GM21526 (cell line): ENCODE measurements around the gene DLG2.
A peak's percentile ranks its signal among the peaks of the same experiment; 100 is the strongest.

Source experiments
- ATAC-seq: cut with Tn5 transposase; IDR thresholded peaks from one replicate; pipeline ENCODE4 v1.9.1; 2021; ENCODE audit warnings: moderate library complexity; ENCODE audit not compliant: unreplicated experiment, low FRiP score

DLG2 gene

DNA sequence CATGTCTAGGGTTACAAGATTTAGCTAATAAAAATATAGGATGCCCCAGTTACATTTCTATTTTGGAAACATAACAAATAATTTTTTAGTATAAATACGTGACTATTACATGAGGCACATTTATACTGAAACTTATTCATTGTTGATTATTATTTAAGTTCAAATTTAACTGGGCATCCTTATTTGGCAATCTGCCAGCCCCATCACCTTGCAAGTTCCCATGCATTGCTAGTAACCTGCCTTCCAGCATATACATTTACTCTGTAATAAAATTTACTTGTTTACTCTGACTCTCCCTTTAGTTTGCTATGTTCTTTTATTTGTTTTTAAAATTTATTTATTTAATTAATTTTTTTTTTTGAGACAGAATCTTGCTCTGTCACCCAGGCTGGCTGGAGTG is 1686.1 kb downstream of the DLG2 start:
- ATAC-seq: no peak

DNA sequence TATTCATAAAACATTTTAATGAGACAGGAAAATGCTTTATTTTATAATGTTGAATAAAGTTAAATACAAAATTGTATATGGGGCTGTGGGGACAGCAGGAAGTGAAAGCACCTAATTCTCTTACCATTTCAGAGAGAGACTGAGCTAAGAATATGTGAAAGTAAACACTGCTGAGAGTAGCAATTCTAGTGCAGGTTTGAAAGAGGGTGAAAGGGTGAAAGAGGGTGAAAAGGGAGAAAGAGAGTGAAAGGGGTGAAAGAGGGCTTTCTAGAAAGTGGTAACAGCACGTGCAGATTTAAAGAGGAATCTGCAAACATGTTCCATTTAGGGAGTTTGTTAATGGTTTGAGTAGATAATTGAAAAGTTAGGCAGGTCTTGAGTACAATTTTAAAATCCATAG is 1689.0 kb downstream of the DLG2 start:
- peak; percentile 86 for ATAC-seq

DNA sequence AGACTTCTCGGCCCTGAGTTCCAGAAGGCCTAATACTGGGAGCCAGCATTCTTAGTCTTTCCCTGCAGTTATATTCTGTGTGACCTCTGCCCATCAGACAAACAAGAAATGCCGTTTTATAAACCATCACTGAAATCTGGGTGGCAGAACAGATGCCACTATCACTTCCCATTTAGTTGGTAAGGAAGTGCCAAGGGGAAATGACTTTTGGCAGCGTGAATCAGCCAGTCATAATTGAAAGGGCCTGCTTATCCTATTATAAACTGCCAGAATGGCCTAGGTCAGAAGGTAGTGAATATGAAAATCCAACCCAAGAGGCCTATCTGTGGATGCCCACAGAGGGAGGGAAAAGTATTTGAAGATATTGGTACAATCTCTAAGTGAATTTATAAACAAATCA is 1694.1 kb downstream of the DLG2 start:
- no peak for ATAC-seq

DNA sequence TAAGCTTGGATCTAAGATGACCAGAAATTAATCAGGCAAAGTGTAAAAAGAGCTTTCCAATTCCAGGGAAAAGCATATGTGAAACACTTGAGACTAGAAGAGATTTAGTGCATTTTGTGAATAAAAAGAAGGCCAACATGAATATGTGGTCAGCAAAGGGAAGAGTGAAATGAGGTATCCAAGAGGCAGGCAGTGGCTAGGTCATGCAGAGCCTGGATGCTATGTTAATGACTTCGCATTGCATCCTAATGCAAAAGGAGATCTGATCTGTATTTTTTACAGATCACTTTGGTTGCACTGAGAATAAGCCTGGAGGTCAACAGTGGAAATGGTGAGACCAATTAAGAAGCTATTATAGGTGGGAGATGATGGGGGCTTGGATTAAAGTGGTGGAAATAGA is 1699.7 kb downstream of the DLG2 start:
- ATAC-seq: no peak

DNA sequence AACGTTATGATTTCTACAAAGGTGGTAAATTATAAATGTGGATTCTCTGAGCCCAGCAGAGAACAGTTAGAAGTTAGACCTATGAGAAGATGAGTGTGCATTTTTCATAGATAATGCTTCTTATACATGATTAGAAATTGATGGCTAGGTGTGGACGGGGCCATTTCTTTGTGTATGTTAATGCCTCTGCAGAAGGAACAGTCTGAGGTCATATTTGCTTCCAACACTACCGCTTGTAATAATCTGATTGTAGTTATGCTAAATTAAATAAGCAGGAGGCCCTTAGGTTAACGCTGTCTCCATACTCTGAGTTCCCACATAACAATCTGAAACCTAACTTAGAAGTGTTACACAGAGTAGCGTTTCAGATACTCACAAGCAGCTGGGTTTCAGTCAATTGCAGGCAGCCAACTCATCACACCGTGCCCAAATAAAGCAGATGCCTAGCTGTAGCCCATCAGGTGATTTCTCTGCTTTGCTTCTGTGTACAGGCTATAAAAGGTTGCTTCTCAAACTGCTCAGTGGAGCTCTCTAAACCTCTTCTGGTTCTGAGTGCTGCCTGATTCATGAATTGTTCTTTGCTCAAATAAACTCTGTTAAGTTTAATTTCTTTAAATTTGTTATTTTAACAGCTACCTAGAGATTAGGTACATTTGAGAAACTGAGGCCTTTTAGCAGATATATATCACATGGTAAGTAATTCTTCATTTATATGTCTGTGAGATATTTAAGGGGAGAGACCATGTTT is 1702.2 kb downstream of the DLG2 start:
- ATAC-seq: no peak

DNA sequence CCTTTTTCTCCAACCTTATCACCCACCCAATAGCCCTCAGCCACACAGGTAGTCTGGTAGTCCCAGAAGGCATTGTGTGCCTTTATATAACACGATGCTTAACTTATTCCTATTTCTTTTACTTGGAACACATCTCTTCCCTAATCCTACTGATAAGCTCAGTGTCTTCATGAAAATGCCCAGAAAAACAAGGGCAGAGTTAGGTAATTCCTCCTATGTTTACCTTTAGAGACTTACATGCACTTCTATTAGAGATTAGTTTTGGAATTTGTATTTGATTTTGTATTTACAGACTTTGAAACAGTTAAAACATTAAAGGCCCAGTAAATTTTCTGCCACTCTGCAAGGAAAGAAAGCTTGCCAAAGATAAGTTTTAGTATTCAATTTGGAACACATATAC is 1703.2 kb downstream of the DLG2 start:
- no peak for ATAC-seq

DNA sequence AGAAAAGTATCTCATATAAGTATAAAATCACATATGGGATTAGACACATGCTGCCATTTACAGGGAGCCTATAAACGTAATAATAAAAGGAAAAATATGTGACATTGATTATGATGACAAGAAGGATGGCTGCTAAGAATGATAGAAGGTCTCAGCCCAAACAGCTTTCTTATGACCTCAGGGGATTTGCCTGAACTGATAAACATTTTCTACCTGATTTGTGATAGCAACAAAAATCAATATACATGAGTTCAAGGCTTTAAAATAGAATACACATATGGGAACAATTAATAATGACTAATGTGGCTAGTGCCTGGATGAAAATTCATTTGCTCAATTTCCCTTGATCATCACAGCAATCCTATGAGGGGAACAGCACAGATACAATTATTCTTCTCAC is 1704.2 kb downstream of the DLG2 start:
- no peak for ATAC-seq

DNA sequence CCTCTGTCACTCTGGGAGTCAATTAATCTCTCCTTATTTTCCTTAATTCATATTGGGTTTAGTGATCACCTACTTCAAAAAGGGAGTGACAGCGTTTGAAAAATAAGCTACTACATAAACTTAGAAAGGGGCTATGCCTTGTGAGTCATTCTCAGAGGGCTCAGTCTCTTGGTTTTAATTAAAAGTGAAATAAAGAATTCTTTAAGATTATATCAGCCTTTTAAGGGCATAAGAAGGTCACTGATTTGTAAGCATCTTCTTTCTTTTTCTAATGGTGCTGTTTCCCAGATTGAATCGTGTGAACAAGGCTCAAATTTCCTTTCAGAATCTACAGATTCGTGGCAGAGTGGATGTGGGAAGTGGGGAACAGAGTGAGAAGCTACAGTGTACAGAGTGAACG is 1704.8 kb downstream of the DLG2 start:
- ATAC-seq: no peak

DNA sequence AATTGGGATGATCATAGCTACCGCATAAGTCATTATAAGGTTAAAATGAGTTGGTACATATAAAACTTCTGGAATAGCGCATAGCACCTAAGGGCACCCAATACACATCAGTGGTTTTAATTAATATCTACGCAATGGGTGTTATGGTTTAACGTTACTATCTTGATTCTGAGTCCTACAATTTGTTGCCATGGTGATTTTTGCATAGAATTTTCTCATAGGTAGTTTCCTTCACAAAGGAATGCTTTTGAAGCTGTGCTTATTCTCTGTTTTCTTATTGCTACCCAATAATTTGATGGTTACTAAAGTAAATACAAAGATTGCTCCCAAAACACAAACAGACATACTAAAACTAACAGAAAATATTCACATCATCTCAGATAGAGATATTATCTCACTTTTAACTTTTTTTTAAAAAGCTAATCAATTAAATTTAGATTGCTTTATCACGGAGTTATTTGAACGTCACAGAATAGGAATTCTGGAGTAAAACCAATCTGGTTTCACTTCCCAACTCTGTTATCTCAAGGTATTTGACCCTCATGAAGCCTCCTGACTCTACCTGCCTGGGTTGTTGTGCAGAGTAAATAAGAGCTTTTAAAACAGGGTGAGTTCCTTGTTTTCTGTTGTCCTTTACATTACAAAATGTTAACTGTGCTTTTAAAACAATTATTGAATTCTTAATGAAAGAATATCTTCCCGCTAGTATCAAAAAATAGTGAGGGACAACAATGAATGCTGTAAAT is 1705.5 kb downstream of the DLG2 start:
- no peak for ATAC-seq

DNA sequence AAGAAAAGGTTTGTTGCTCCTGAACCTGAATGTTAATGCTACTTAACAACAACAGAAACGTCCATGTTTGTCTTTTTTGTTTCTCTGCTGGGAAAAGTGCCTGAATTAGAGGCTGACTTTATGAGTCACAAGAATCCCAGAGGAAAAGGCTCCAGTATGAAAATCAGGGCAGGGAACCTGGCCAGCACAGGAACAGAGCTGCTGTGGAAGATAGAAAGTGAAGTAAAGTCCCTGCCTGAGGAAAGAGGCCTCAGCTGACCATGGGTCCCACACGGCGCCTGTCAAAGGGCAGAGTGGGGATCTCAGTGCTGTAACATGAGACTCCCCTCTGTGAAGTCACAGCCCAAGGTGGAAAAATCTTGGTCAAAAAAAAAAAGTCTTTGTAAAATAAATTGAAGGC is 1708.7 kb downstream of the DLG2 start:
- no peak for ATAC-seq

DNA sequence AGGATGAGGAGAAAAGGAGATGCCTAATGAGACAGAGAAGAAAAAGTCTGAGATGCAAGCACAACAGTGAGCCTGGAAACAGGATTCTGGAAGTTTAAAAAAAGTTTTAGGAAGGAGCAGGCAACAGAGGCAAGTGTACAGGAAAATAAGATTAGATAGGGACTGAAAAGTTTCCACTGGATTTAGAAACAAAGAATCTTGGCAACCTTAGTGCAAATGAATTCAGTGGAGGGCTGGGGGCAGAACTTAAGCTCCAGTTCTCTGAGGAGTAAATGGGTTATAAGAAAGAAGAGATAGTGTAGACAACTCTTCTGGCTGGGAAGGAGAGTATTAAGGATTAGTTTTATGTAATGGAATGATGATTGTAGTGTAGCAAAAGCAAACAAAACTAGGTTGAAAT is 1712.1 kb downstream of the DLG2 start:
- ATAC-seq: no peak

DNA sequence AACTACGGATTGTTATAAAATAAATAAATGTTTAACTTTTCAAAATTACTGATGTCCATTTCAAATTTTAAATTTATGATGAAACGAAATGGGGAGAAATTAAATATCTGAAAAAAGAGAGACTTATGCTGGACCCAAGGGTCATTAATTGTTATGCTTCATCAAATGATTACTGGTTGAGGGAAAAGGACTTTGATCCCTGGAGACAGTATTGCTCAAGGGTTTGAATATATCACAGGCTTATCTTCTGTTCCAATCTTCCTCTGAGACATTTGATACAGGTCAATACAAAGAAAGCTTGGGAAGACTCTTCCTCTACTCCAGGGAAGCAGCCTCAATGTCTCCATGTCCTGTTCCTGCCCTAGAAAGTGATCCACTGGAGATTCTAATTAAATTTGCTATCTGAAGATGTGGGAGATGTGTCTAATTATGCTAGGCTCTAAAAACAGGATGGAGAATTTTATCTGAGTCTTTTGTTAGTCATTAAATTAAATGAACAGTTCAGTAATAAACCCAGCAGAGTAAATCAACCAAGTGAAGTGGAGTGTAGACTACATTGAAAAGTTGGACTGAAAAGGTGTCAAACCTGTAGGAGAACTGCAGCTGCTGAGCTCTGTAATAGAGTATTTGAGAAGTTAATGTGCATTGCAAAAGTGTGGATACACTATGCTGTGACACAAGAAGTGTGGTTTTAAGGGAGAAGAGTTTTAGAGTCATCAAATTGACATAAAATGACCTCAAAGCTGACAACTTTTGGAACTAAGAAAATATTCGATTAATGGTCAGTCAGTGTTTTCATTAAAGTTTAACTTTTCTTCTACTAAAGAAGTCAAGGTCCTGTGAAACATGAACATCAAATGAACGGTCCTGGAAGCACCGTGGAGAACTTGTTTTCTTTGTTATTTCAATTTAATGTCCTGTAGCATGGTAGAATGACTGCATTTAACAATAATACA is 1717.3 kb downstream of the DLG2 start:
- no peak for ATAC-seq

DNA sequence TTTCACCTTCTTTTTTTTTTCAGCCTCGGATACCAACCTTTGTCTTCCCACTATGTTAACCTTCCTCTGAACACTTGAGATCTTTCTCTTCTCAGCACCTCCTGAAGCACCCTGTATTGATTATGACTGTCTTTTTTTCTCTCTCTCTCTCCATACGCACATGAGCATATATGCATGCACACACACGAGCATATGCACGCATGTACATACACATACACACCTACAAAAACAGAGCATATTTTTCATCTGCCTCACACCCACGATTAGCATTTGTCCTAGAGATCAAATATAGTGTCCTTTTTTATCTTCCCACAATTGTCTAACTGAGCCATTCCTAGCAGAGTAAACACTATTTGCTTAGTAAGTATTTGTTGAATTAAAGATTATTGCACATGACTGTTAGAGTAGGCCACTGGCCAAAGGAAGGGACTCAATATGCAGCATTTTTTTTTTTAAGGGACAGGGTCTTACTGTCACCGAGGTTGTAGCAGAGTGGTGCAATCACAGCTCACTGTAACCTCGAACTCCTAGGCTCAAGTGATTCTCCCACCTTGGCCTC is 1718.8 kb downstream of the DLG2 start:
- ATAC-seq: no peak

DNA sequence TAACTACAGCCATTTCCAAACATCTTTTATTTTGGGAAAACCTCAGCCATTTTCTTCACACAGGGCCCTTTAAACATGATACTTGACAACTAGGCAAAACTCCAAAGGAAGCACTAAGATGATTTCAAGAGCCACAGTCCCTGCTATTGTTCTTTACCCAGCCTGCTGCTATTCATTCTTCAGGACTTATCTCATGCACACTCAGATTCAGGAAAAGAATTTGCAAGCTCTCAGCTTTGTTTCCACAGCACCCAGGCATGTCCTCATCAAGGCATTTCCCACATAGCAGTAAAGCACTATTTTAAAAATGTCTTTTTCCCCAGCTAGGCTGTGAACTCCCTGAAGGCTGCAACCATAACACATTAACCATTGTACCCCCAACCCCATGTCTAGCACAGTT is 1731.6 kb downstream of the DLG2 start:
- ATAC-seq: no peak

DNA sequence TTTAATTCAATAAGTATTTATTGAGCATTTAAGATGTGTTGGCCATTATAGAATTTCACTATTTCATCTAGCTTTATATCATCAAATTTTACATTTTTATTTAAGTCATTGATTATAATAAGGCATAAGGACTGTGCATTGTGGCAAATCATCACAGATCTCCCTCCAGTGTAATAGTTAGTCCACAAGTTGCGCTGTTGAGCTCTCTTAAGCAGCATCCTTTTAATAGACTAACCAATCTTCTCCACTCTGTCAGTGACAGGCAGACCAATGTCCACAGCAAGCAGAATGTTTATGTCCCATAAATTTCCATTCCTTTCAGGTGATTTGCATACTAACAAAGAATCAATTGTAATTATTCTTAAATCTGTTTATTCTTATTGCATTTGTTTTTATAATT is 1745.7 kb downstream of the DLG2 start:
- no peak for ATAC-seq

DNA sequence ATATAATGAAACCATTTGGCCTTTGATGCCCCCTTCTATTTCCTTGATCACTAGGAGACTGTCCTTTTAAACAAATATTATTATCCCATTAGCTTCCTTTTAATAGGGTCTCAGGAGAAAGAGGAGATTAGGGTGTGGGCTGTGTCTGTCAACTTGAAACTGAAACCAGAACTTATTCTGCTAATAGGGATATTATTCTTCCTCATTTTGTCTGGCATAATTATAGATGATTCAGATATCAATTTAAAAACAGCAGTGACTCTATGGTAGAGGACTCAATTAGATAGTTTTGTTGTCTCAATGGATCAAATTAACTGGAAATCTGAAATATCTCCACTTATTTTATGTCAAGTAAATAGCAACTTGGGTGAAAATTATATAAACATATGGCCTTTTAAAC is 1756.1 kb downstream of the DLG2 start:
- ATAC-seq: no peak

DNA sequence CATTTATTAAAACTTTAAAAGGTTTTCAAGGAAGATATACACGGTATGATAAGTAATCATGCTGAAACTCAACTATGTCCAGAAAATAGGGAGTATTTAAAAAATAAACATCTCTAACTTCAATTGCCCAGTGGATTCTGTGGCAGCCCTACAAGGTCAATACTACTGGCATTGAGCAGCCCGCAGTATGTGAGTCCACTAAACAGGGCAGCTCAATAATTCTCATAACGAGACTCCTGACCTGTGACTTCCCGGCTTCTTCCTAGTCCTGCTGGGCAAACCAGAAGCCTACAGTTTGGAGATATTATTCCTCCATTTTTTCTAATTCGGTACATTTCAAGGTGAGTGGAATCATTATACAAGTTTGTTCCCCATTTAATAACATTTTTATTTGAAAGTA is 1760.5 kb downstream of the DLG2 start:
- ATAC-seq: no peak

DNA sequence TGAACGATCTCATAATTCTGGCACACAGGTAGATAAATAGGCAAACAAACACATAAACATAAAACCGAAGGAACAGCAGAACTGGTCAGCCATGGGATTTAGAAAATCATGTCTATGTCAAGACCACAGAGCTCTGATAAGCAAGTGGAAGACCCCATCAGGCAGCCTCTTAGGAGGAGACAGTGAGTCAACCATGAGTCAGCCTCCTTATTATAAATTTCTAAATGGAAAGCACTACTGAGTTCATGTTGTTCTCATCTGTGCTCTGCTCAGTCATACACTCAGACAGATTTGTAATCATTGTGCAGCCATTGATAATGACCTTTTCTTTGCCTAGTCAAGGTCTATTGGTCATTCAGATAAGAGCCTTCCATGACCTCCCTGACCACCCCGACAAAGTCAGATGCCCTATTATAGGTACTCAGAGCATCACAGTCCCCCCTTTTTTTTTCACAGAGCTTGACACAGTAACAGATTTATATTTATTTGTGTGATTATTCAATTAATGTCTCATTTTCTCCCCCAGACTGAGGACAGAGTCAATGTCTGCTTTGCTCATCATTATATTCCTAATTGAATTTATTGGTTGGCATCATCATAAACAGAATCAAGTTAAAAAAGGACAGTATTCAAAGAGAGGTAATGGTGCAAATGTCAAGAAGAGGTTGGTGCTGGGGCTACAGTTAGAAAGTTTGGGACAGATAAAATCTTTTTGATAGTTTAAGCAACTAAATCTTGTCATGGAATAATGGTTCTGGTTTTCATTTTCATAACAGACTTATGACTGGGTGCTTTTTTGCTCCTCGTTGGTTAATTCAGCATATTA is 1761.3 kb downstream of the DLG2 start:
- ATAC-seq: no peak

DNA sequence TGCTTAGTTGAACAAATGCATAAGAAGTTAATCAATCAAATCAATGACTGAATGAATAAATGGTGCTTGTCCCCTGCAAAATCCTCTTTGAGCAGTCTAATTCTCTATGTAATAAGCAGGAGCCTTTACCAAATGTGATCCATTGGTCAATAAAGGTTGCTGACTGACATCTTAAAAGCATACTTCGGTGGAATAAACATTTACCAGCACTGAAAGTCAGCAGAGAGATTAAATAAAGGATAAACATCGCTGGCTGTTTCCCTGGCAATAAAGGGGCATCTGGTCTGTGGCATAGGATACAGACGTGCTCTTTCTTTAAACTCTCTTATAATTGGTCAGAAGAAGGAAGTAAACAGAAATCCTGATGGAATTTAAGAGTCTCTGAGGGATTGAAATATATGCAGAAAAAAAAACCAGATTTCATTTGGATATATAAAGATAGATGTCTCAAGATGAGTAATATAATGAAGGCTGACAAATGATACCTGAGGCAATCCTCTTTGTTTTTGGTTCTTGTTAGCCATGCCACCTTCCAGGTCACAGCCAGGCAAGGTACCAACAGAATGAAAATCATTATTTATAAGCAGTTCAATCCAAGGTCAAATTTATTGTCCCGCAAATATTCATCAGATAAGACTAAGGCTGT is 1762.6 kb downstream of the DLG2 start:
- ATAC-seq: no peak

DNA sequence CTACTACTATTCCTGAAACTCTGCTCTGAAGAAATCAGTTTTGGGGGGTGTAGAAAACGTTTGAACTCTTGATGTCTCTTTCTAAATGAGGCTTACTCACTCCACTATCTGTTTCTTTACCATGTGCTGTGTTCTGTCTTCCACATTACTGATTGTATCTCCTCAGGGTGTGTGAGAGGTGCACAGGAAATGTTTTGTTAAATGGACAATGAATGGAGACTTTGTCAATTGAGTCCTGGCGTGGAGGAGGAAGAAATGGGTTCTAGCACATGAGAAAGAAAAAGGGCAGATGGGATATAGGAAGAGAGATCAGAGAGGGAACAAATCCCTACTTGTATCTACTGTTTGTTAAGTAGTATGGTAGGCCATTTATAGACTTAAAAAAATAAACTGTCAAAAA is 1763.9 kb downstream of the DLG2 start:
- no peak for ATAC-seq
